PC-3 (cell line): ENCODE results near the gene GLB1L3. TPM values are rescaled to one million over a fixed set of nuclear protein-coding genes. Genes with fewer than 3 reads are reported as not detected.

ENCODE experiments used
- ATAC-seq: fragments of 200-7000 bp; cut with Tn5 transposase; 2 replicates; pipeline ENCODE4 v1.9.1; 2020; ENCODE audit warnings: mild to moderate bottlenecking, moderate library complexity
- BruUV-seq: library from RNA; stranded (reverse); fragments of 400-500 nt; replicated peaks from 2 replicates; lab custom pipeline; 2021; lab: Mats Ljungman, UMichigan
- CTCF ChIA-PET: fragments of 300-600 bp; sonication (Branson Sonifier 250); formaldehyde crosslinking; loops from one replicate; lab custom pipeline; 2022; ENCODE audit warnings: antibody characterized with exemption; lab: Charles Lee
- POLR2A ChIA-PET: fragments of 300-600 bp; sonication (Branson Sonifier 250); formaldehyde crosslinking; loops from one replicate; lab custom pipeline; 2022; ENCODE audit warnings: antibody characterized with exemption; ENCODE audit not compliant: unreplicated experiment; lab: Charles Lee
- DNase-seq: peaks from one replicate; pipeline ENCODE4 v3.0.0-alpha.2; 2015
- H2AFZ ChIP-seq: fragments of 300-600 bp; sonication (generic); 2 replicates; pipeline ENCODE4 v1.6.0; 2016; ENCODE audit warnings: antibody characterized with exemption, low read length
- H3F3A ChIP-seq: fragments of 300-600 bp; sonication (generic); one replicate; pipeline ENCODE4 v1.6.0; 2017; ENCODE audit warnings: antibody characterized with exemption, low read length, control low read depth, mild to moderate bottlenecking; ENCODE audit not compliant: unreplicated experiment
- H3K27ac ChIP-seq: fragments of 300-600 bp; sonication (generic); 2 replicates; pipeline ENCODE4 v1.5.1; 2016; ENCODE audit warnings: mild to moderate bottlenecking, low read length
- H3K27me3 ChIP-seq: fragments of 300-600 bp; sonication (generic); 2 replicates; pipeline ENCODE4 v1.6.1; 2016; ENCODE audit warnings: low read length, mixed read lengths
- H3K36me3 ChIP-seq: fragments of 300-600 bp; sonication (generic); 2 replicates; pipeline ENCODE4 v1.6.1; 2016; ENCODE audit warnings: low read depth, mixed run types, low read length, mixed read lengths
- H3K4me1 ChIP-seq: fragments of 300-600 bp; sonication (generic); 2 replicates; pipeline ENCODE4 v1.5.1; 2016; ENCODE audit warnings: low read length; ENCODE audit not compliant: insufficient read depth
- H3K4me2 ChIP-seq: fragments of 300-600 bp; sonication (generic); 2 replicates; pipeline ENCODE4 v1.6.0; 2016; ENCODE audit warnings: low read length
- H3K4me3 ChIP-seq: fragments of 300-600 bp; sonication (generic); 2 replicates; pipeline ENCODE4 v1.5.1; 2016; ENCODE audit warnings: mild to moderate bottlenecking, low read length, mixed read lengths
- H3K79me2 ChIP-seq: fragments of 300-600 bp; sonication (generic); 2 replicates; pipeline ENCODE4 v1.6.1; 2017; ENCODE audit warnings: low read length, mixed read lengths
- H3K9ac ChIP-seq: fragments of 300-600 bp; sonication (generic); 2 replicates; pipeline ENCODE4 v1.6.0; 2016; ENCODE audit warnings: mild to moderate bottlenecking, low read length
- H3K9me2 ChIP-seq: fragments of 300-600 bp; sonication (generic); replicated peaks from 2 replicates; pipeline ENCODE4 v1.6.1; 2016; ENCODE audit warnings: mixed run types, low read length, mixed read lengths
- H3K9me3 ChIP-seq: fragments of 300-600 bp; sonication (generic); 2 replicates; pipeline ENCODE4 v1.6.1; 2016; ENCODE audit warnings: low read length, mixed read lengths
- H4K20me1 ChIP-seq: fragments of 300-600 bp; sonication (generic); 2 replicates; pipeline ENCODE4 v1.6.1; 2016; ENCODE audit warnings: low read length, mixed read lengths
- CTCF ChIP-seq: fragments of 300-600 bp; sonication (generic); conservative IDR thresholded peaks from 2 replicates; pipeline ENCODE4 v1.5.1; 2017; ENCODE audit warnings: antibody characterized with exemption, low read depth, mild to moderate bottlenecking, low read length
- EZH2 ChIP-seq: fragments of 300-600 bp; sonication (generic); IDR thresholded peaks from one replicate; pipeline ENCODE4 v1.6.1; 2017; ENCODE audit warnings: antibody characterized with exemption, mild to moderate bottlenecking, low read length; ENCODE audit not compliant: unreplicated experiment
- EZH2phosphoT487 ChIP-seq: fragments of 300-600 bp; sonication (generic); IDR thresholded peaks from 2 replicates; pipeline ENCODE4 v1.6.1; 2018; ENCODE audit warnings: mild to moderate bottlenecking, antibody characterized with exemption, low read length, borderline replicate concordance
- intact Hi-C: fragments of 100-400 bp; cut with micrococcal nuclease; formaldehyde crosslinking; loops from 2 replicates; pipeline ENCODE4 v1.9.0; 2023
- total RNA-seq: library from RNA; depleted of rRNA; stranded (reverse); fragments of >200 nt; gene quantifications from 2 replicates; pipeline ENCODE4 v1.2.3, GENCODE V29; 2014

Gene GLB1L3
- total RNA-seq, 1 experiment from 2014 or later = not detected

DNA sequence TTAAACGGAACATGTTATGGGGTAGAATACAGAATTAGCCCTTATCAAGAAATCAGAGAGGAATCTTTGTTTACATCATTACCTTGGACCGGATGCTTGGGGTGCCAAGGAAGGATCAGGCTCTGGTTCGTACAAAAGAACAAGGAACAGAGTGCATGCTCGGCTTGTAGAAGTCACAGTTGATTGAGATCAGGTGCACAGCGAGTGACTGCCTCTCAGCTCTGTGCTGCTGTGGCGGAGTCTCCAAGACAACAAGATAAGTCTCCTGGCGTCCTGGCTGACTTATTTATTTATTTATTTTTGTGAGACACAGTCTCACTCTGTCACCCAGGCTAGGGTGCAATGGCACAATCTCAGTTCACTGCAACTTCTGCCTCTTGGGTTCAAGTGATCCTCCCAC, 87.4 kb downstream of the GLB1L3 start:
- H3K9me3 ChIP-seq = no peaks in the 10 kb centered on the region
- H3K4me2 ChIP-seq = no peak overlapping the region
- no peaks in the 10 kb centered on the region for H3K36me3 ChIP-seq
- H3K4me1 ChIP-seq = no peaks in the 10 kb centered on the region
- peaks cover 17% of the 10 kb centered on the region for H3K27me3 ChIP-seq
- H3K9me2 ChIP-seq = no peaks in the 10 kb centered on the region
- ChIA-PET POLR2A (no interaction called here), CTCF (no interaction called here)
- H4K20me1 ChIP-seq = no peaks in the 10 kb centered on the region; the same call in 1 of the 2 replicates
- no peak for DNase-seq
- intact Hi-C loops = no loop called here
- H3K4me3 ChIP-seq = no peak overlapping the region
- H3K27ac ChIP-seq = no peak overlapping the region
- no peak overlapping the region for H2AFZ ChIP-seq
- TF ChIP-seq CTCF (no peak), EZH2 (no peak)
- no TSS peak for BruUV-seq
- no peaks in the 10 kb centered on the region for H3K79me2 ChIP-seq
- no peak for ATAC-seq
- no peak overlapping the region for H3K9ac ChIP-seq
- H3F3A ChIP-seq = no peaks in the 10 kb centered on the region

GRCh38 chr11:134364261-134364660, 88.1 kb downstream of the GLB1L3 start:
- POLR2A ChIA-PET = no interaction called here
- H3K9ac ChIP-seq = no peak overlapping the region
- CTCF ChIA-PET = no interaction called here
- TF ChIP-seq EZH2 = no peak
- no peaks in the 10 kb centered on the region for H3K79me2 ChIP-seq
- no peak overlapping the region for H2AFZ ChIP-seq
- no TSS peak for BruUV-seq
- no peaks in the 10 kb centered on the region; the same call in 1 of the 2 replicates for H4K20me1 ChIP-seq
- peaks cover 20% of the 10 kb centered on the region for H3K27me3 ChIP-seq
- H3K27ac ChIP-seq = no peak overlapping the region
- no peaks in the 10 kb centered on the region for H3K9me3 ChIP-seq
- DNase-seq (no peak), ATAC-seq (no peak)
- H3F3A ChIP-seq = no peaks in the 10 kb centered on the region
- no peak overlapping the region for H3K4me2 ChIP-seq
- no peaks in the 10 kb centered on the region for H3K4me1 ChIP-seq
- no peaks in the 10 kb centered on the region for H3K9me2 ChIP-seq
- intact Hi-C loops = no loop called here
- H3K36me3 ChIP-seq = no peaks in the 10 kb centered on the region
- H3K4me3 ChIP-seq = no peak overlapping the region

GRCh38 chr11:134365011-134365925, 89.1 kb downstream of the GLB1L3 start:
- TF ChIP-seq CTCF (no peak), EZH2 (no peak), EZH2phosphoT487 (no peak)
- no peak for ATAC-seq
- Histone ChIP-seq H3K9ac (no peak overlapping the region), H3K36me3 (no peaks in the 10 kb centered on the region), H3K4me1 (no peaks in the 10 kb centered on the region), H3K4me2 (no peak overlapping the region), H3K27ac (no peak overlapping the region), H3K4me3 (no peak overlapping the region), H3F3A (no peaks in the 10 kb centered on the region), H4K20me1 (no peaks in the 10 kb centered on the region; the same call in 1 of the 2 replicates), H3K27me3 (peaks cover 27% of the 10 kb centered on the region), H3K9me3 (no peaks in the 10 kb centered on the region), H3K79me2 (no peaks in the 10 kb centered on the region), H3K9me2 (no peaks in the 10 kb centered on the region), H2AFZ (no peak overlapping the region)
- POLR2A ChIA-PET = no interaction called here
- CTCF ChIA-PET = no interaction called here
- intact Hi-C loops = no loop called here
- no peak for DNase-seq
- BruUV-seq = no TSS peak
